Measurements from ENCODE around the gene BTBD9.

- TF ChIP-seq CTCF (IDR thresholded peaks at IDR 0.05) (no peak), POLR2A (IDR thresholded peaks at IDR 0.05) (no peak)
These were observed 113.8 kb downstream of the BTBD9 start for GRCh38 chr6:38525888-38526287.

All from Peyer's patch (tissue), 4 donors.